Lung (tissue), 12 donors: ENCODE results near the gene PITHD1. TPM values are rescaled to one million over a fixed set of nuclear protein-coding genes. Genes with fewer than 3 reads are reported as not detected.

Experiments used
- ATAC-seq: fragments of 200-7000 bp; cut with Tn5 transposase; one replicate; pipeline ENCODE4 v1.9.1; 2020; ENCODE audit warnings: moderate number of reproducible peaks; ENCODE audit not compliant: insufficient read depth, low FRiP score
- DNase-seq, 3 donors: peaks; one replicate each; pipeline ENCODE4 v3.0.0-alpha.2; 2013 to 2017
- H3K27ac ChIP-seq, 2 donors: one replicate each; pipeline ENCODE4 v1.5.1; 2013; ENCODE audit warnings: mild to moderate bottlenecking in 2 of 2, moderate library complexity in 2 of 2, control low read depth in 1 of 2, inconsistent platforms in 1 of 2, low read depth in 1 of 2, low read length in 1 of 2
- H3K27me3 ChIP-seq, 3 donors: one replicate each; pipeline ENCODE4 v1.5.1; 2013; ENCODE audit warnings: low read length in 2 of 3; ENCODE audit not compliant: control insufficient read depth in 3 of 3, insufficient read depth in 3 of 3
- H3K36me3 ChIP-seq, 4 donors: one replicate each; pipeline ENCODE4 v1.5.1; 2013; ENCODE audit warnings: low read length in 4 of 4, mild to moderate bottlenecking in 1 of 4, moderate library complexity in 1 of 4; ENCODE audit not compliant: control insufficient read depth in 4 of 4, insufficient read depth in 4 of 4
- H3K4me1 ChIP-seq, 5 donors: one replicate each; pipeline ENCODE4 v1.5.1; 2013; ENCODE audit warnings: low read length in 5 of 5, mild to moderate bottlenecking in 2 of 5, moderate library complexity in 1 of 5; ENCODE audit not compliant: control insufficient read depth in 5 of 5, insufficient read depth in 5 of 5
- H3K4me3 ChIP-seq: one replicate; pipeline ENCODE4 v1.5.1; 2013; ENCODE audit warnings: mild to moderate bottlenecking, control low read depth, moderate library complexity
- H3K9ac ChIP-seq, 2 donors: one replicate each; pipeline ENCODE4 v1.5.1; 2013; ENCODE audit warnings: low read length in 2 of 2, control low read depth in 1 of 2; ENCODE audit not compliant: insufficient read depth in 1 of 2
- H3K9me3 ChIP-seq, 4 donors: one replicate each; pipeline ENCODE4 v1.5.1; 2013; ENCODE audit warnings: low read length in 3 of 4, mild to moderate bottlenecking in 1 of 4, moderate library complexity in 1 of 4; ENCODE audit not compliant: control insufficient read depth in 4 of 4, insufficient read depth in 3 of 4
- CTCF ChIP-seq: IDR thresholded peaks from 2 replicates; pipeline ENCODE4 v1.5.1; 2012; ENCODE audit warnings: mild to moderate bottlenecking; ENCODE audit errors: control extremely low read depth, extremely low read depth
- WGBS, 2 donors: extraction: QIAGEN DNeasy Blood & Tissue Kit; methylation state at CpG; one replicate each; pipeline ENCODE4 v1.1.7; 2013; 5-methylcytosine and 5-hydroxymethylcytosine counted together
- polyA plus RNA-seq, 2 donors: library from polyadenylated mRNA; stranded (reverse); fragments of 200-250 nt; gene quantifications; one replicate each; pipeline ENCODE4 v1.2.1, GENCODE V29; 2013
- total RNA-seq, 2 donors: library from RNA; depleted of rRNA in 1 of 2; stranded (reverse); fragments of >200 nt in 1 of 2; gene quantifications; one replicate each; pipeline ENCODE4 v1.2.1, GENCODE V29; 2014 to 2021
- donor health status: control.
- donor health status: control.
- donor health status: Bipolar disorder and iron deficiency.
- donor health status: healthy.
- donor health status: DM: yes; HTN: yes; CAD: no.

Gene PITHD1
- total and polyA plus RNA-seq, 4 donors = 39.2 to 55.7 (median 47.4) TPM

- Histone ChIP-seq H3K36me3 (no peaks in the 10 kb centered on the region), H3K4me1 (peaks cover 0 to 9% (median 0%) of the 10 kb centered on the region in 5 donors), H3K27me3 (no peaks in the 10 kb centered on the region), H3K4me3 (no peak overlapping the region), H3K9ac (no peak overlapping the region), H3K9me3 (no peaks in the 10 kb centered on the region), H3K27ac (no peak overlapping the region)
- DNase-seq (no peak), ATAC-seq (no peak)
- TF ChIP-seq CTCF = no peak
- WGBS, 2 donors = 92 to 94% methylated on average over 7 of the region's 7 CpGs
Measured at GRCh38 chr1:23736437-23737134, 41.6 kb upstream of the PITHD1 start.

GRCh38 chr1:23741609-23742008, 36.6 kb upstream of the PITHD1 start:
- WGBS, 2 donors = 90 to 93% methylated on average over 5 of the region's 5 CpGs
- Histone ChIP-seq H3K27ac (no peak overlapping the region), H3K27me3 (no peaks in the 10 kb centered on the region), H3K9me3 (no peaks in the 10 kb centered on the region), H3K4me3 (no peak overlapping the region), H3K36me3 (peaks cover 0 to 3% (median under 1%) of the 10 kb centered on the region in 4 donors), H3K4me1 (peaks cover 0 to 21% (median 7%) of the 10 kb centered on the region in 5 donors), H3K9ac (no peak overlapping the region)
- ATAC-seq = no peak
- no peak for TF ChIP-seq CTCF
- DNase-seq = no peak

DNA sequence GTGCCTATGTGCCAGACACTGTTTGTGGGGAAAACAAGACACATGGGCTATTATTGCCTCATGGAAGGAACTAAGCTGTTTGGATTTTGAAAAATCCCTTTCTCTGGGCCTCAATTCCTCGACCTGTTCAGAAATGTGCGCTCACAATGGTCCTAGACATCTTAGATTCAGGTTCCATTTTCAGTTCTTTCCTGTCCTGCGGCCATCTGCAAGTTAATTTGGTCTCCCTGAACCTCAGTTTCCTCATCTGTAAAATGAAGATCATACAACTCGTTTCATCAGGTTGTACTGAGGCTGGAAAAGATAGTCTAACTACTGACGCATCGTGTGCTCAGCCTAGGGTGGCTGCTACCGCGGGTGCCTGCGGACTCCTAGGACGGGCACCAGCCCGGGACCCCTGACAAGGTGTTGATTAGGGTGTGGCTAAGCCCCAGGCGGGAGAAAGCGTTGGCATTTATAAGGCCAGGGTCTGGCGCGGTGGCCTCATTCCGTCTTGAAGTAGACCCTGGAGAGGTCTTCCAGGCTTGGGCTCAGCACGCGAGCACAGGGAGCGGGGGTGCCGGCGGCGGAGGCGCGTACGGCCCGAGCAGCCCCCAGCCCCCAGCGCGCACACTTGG, 35.4 kb upstream of the PITHD1 start:
- no peak for TF ChIP-seq CTCF
- Histone ChIP-seq H3K9ac (peak overlapping the region; percentile 40 to 57), H3K4me1 (peaks cover 0 to 21% (median 7%) of the 10 kb centered on the region in 5 donors), H3K9me3 (no peaks in the 10 kb centered on the region), H3K27me3 (no peaks in the 10 kb centered on the region), H3K27ac (peak overlapping the region; percentile 92 to 98), H3K4me3 (peak overlapping the region; percentile 100), H3K36me3 (peaks cover 0 to 5% (median 2%) of the 10 kb centered on the region in 4 donors)
- DNase-seq (peak in 1 of 3 donors; percentile 36), ATAC-seq (peak; percentile 6)
- 10 to 14% methylated on average over 20 to 28 of the region's 28 CpGs for WGBS, 2 donors
